OCI-LY1 (cell line): ENCODE data around the gene AFDN.

Experiments used
- H2AFZ ChIP-seq: fragments of 200-600 bp; sonication (generic), shearing (Covaris generic); 2 replicates; pipeline ENCODE4 v1.6.0; 2014; ENCODE audit warnings: antibody characterized with exemption, mild to moderate bottlenecking, low read length
- H3F3A ChIP-seq: fragments of 200-600 bp; sonication (generic), shearing (Covaris generic); 2 replicates; pipeline ENCODE4 v1.6.0; 2014; ENCODE audit warnings: mild to moderate bottlenecking, antibody characterized with exemption, low read length, moderate library complexity; ENCODE audit not compliant: insufficient read depth
- H3K27ac ChIP-seq: fragments of 200-600 bp; sonication (generic); 2 replicates; pipeline ENCODE4 v1.5.1; 2014; ENCODE audit warnings: low read length, mixed run types, mild to moderate bottlenecking, low read depth; ENCODE audit not compliant: poor library complexity, severe bottlenecking
- H3K27me3 ChIP-seq: fragments of 200-600 bp; sonication (generic); 2 replicates; pipeline ENCODE4 v1.6.0; 2014; ENCODE audit warnings: antibody characterized with exemption, mild to moderate bottlenecking, low read length, moderate library complexity; ENCODE audit not compliant: insufficient read depth
- H3K36me3 ChIP-seq: fragments of 200-600 bp; sonication (generic); 2 replicates; pipeline ENCODE4 v1.6.1; 2014; ENCODE audit warnings: mild to moderate bottlenecking, antibody characterized with exemption, low read length, moderate library complexity, mixed read lengths; ENCODE audit not compliant: insufficient read depth
- H3K4me1 ChIP-seq: fragments of 200-600 bp; sonication (generic); 2 replicates; pipeline ENCODE4 v1.5.1; 2014; ENCODE audit warnings: mild to moderate bottlenecking, low read length, moderate library complexity; ENCODE audit not compliant: insufficient read depth, severe bottlenecking
- H3K4me2 ChIP-seq: fragments of 200-600 bp; sonication (generic), shearing (Covaris generic); 2 replicates; pipeline ENCODE4 v1.6.1; 2014; ENCODE audit warnings: low read length
- H3K4me3 ChIP-seq: fragments of 200-600 bp; sonication (generic); 2 replicates; pipeline ENCODE4 v1.5.1; 2014; ENCODE audit warnings: low read length, low read depth, mild to moderate bottlenecking, mixed read lengths; ENCODE audit not compliant: poor library complexity, severe bottlenecking
- H3K79me2 ChIP-seq: fragments of 200-600 bp; shearing (Covaris generic); 2 replicates; pipeline ENCODE4 v1.6.1; 2016; ENCODE audit warnings: mixed run types, low read length, mixed read lengths; ENCODE audit not compliant: insufficient read depth
- H3K9ac ChIP-seq: fragments of 200-600 bp; sonication (generic), shearing (Covaris generic); 2 replicates; pipeline ENCODE4 v1.6.1; 2014; ENCODE audit warnings: mild to moderate bottlenecking, low read length, mixed read lengths
- H3K9me2 ChIP-seq: fragments of 200-600 bp; sonication (generic), shearing (Covaris generic); 2 replicates; pipeline ENCODE4 v1.6.1; 2014; ENCODE audit warnings: low read depth, mild to moderate bottlenecking, low read length, mixed read lengths
- H3K9me3 ChIP-seq: fragments of 200-600 bp; shearing (Covaris generic); 2 replicates; pipeline ENCODE4 v1.6.1; 2014; ENCODE audit warnings: low read length, mixed read lengths
- H4K20me1 ChIP-seq: fragments of 200-600 bp; sonication (generic), shearing (Covaris generic); 2 replicates; pipeline ENCODE4 v1.6.0; 2016; ENCODE audit warnings: mild to moderate bottlenecking, low read length; ENCODE audit not compliant: insufficient read depth
- CTCF ChIP-seq: fragments of 200-600 bp; sonication (generic), shearing (Covaris generic); IDR thresholded peaks from 2 replicates; pipeline ENCODE4 v1.5.1; 2017; ENCODE audit warnings: mild to moderate bottlenecking, antibody characterized with exemption, low read length, moderate library complexity, mixed read lengths
- EZH2 ChIP-seq: fragments of 200-600 bp; sonication (generic), shearing (Covaris generic); IDR thresholded peaks from 2 replicates; pipeline ENCODE4 v1.8.0; 2017; ENCODE audit warnings: borderline replicate concordance, mixed run types, mild to moderate bottlenecking, antibody characterized with exemption, low read length, moderate library complexity, mixed read lengths

The AFDN gene

GRCh38 chr6:167957626-167958025, 130.9 kb downstream of the AFDN start:
- Histone ChIP-seq H3K4me3 (no peak overlapping the region), H3K36me3 (no peaks in the 10 kb centered on the region), H3K9me2 (no peaks in the 10 kb centered on the region), H3K4me1 (no peaks in the 10 kb centered on the region), H3K4me2 (no peak overlapping the region), H3K9me3 (no peaks in the 10 kb centered on the region), H3K27me3 (no peaks in the 10 kb centered on the region), H4K20me1 (no peaks in the 10 kb centered on the region), H3K9ac (no peak overlapping the region), H2AFZ (no peak overlapping the region), H3K27ac (no peak overlapping the region), H3F3A (no peaks in the 10 kb centered on the region), H3K79me2 (no peaks in the 10 kb centered on the region)
- TF ChIP-seq EZH2 (no peak), CTCF (no peak)

DNA sequence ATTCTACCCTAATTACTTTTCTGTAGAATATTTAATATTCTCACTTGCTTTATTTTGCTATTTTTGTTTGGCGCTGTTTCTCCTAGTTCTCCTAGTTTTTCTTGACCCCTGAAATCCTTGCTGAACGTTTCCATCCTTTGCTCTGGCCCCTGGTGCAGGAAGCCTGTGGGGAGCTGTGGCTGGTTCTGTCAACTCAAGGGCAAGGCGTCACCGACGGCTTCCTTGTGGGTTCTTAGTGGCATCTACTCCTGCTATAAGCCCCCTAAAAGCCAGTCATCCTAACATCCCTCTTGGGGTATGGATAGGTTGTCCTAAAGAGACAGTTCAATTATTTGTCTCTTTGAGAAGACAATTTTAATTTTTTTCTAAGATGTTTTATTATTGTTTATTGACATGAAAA, 133.9 kb downstream of the AFDN start:
- no peak for TF ChIP-seq EZH2
- no peak for TF ChIP-seq CTCF
- Histone ChIP-seq H3K4me1 (no peaks in the 10 kb centered on the region), H3K27me3 (no peaks in the 10 kb centered on the region), H3K36me3 (no peaks in the 10 kb centered on the region), H2AFZ (no peak overlapping the region), H3K4me3 (no peak overlapping the region), H3K4me2 (no peak overlapping the region), H3K9me3 (no peaks in the 10 kb centered on the region), H3K9me2 (no peaks in the 10 kb centered on the region), H4K20me1 (no peaks in the 10 kb centered on the region), H3F3A (no peaks in the 10 kb centered on the region), H3K9ac (no peak overlapping the region), H3K79me2 (no peaks in the 10 kb centered on the region), H3K27ac (no peak overlapping the region)

DNA sequence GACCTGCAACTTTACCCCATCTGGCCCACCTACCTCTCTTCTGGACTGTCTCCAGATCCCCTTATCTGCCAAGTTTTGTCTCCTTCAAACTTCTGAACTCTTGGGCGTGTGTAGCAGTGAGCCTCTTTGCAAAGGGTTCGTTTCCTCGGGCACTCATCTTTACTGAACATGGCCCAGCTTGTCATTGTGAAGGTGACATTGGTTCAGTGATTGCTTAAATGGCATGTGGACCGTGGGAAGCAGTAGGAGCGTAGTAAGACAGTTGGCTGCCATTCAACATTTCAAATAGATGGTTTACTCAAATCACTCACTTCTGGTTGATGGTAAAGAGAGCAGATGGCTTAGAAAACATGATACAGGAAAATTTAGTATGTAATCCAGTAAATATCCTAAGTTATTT, 136.0 kb downstream of the AFDN start:
- Histone ChIP-seq H3K27ac (no peak overlapping the region), H3K4me3 (no peak overlapping the region), H3K4me1 (no peaks in the 10 kb centered on the region), H4K20me1 (no peaks in the 10 kb centered on the region), H3K9me3 (no peaks in the 10 kb centered on the region), H3K27me3 (no peaks in the 10 kb centered on the region), H3K9me2 (no peaks in the 10 kb centered on the region), H3K36me3 (no peaks in the 10 kb centered on the region), H3K4me2 (no peak overlapping the region), H3K9ac (no peak overlapping the region), H3K79me2 (no peaks in the 10 kb centered on the region), H3F3A (no peaks in the 10 kb centered on the region), H2AFZ (no peak overlapping the region)
- TF ChIP-seq CTCF (no peak), EZH2 (no peak)
